Measurements from ENCODE around the gene CSHL1. TPM values are rescaled to one million over a fixed set of nuclear protein-coding genes. Genes with fewer than 3 reads are reported as not detected.

Gene CSHL1
- total RNA-seq, 4 donors from 2014 or later: not detected

DNA sequence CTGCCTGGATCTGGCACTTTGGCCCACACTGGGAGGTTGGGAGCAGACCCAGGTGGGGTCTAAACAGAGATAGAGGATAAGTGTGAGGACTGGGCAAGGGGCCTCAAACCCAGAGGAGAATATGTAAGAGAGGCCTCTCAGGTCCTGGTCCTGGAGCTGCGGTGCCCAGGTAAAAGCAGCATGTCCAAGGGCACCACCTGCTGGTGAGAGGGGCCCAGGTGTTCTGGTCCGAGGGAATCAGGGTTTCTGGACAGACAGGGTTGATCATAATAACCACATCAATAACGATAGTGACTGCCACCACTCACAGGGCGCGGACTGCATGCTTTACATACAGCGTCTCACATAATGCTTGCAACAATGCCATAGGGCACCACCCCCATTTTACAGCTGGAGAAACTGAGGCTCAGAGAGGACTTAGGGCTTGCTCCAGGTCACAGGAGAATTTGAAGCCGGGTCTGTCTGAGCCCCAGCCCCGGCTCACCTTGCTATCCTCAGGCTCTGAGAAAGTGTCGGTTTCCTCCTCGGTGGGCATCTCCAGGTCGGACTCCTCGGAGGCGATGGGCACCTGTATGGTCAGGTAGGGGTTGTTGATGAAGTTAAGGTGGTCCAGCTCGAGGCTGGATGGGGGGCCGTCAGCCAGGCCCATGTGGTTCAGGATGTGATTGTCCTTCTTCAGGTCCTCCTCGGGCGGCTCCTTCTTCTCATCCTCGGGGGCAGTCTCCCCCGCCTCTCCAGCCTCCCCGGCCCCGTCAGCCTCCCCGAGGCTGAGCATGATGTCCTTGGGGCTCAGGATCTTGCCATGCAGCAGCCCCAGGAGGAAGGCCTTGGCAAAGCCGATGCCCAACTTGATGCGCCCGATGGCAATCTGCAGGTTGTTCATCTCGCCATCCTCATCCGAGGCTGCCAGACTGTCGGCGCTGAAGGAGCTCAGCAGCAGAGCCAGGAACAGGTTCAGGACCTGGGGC lies 40.2 kb upstream of the CSHL1 start:
- TF ChIP-seq, protein P1, sequence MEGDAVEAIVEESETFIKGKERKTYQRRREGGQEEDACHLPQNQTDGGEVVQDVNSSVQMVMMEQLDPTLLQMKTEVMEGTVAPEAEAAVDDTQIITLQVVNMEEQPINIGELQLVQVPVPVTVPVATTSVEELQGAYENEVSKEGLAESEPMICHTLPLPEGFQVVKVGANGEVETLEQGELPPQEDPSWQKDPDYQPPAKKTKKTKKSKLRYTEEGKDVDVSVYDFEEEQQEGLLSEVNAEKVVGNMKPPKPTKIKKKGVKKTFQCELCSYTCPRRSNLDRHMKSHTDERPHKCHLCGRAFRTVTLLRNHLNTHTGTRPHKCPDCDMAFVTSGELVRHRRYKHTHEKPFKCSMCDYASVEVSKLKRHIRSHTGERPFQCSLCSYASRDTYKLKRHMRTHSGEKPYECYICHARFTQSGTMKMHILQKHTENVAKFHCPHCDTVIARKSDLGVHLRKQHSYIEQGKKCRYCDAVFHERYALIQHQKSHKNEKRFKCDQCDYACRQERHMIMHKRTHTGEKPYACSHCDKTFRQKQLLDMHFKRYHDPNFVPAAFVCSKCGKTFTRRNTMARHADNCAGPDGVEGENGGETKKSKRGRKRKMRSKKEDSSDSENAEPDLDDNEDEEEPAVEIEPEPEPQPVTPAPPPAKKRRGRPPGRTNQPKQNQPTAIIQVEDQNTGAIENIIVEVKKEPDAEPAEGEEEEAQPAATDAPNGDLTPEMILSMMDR (IDR thresholded peaks at IDR 0.05; ENCODE audit: low read depth): no peak

DNA sequence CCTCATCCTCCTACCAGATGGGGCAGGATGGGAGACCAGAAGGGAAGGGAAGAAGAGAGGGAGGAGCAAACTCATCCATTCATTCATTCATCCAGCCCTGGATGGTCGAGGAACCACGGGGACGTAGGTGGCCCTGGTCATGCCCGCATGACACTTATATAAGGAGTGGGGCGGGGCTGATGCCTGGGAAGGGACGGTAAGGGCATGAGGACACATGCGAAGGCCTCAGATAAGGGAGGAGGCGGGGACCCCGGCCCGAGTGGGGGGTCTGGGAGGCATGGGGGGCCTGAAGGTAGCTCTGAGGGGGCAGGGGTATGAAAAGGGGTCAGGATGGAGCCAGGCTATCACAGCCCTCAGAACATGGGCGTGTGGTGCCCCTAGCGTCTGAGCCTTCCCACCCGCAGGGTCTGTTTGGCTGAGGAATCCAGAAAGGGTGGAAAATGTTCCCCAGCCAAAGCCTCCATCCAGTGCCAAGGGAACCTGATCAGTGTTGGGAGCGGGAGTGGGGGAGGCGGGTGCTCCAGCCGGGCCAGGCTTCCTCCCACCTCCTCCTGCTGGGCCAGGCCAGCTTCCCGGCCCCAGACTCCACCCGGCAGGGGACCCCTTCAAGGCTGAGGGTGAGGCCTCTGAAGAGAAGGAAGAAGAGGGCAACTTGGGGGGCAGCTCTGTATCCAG lies 38.7 kb upstream of the CSHL1 start:
- TF ChIP-seq, protein P1 (IDR thresholded peaks at IDR 0.05; ENCODE audit: low read depth): no peak

DNA sequence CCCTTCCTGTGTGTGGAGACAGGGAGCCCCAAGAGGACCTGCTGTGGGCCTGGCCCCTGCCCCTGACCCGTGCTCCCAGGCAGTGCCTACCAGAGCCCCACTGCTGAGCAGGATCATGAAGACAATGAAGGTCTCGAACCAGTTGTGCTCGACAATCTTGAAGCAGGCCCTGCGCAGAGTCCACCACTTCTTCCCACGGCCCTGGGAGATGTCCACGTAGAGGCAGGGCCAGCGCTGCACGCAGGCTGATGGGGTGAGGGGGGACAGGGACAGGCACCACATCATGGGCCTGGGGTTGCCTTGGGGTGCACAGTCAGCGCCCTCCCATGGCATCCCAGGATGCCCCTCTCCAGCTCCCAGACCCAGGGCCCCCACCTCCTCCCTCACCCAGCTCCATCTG lies 37.5 kb upstream of the CSHL1 start:
- TF ChIP-seq, protein P1 (IDR thresholded peaks at IDR 0.05; ENCODE audit: low read depth): no peak

DNA sequence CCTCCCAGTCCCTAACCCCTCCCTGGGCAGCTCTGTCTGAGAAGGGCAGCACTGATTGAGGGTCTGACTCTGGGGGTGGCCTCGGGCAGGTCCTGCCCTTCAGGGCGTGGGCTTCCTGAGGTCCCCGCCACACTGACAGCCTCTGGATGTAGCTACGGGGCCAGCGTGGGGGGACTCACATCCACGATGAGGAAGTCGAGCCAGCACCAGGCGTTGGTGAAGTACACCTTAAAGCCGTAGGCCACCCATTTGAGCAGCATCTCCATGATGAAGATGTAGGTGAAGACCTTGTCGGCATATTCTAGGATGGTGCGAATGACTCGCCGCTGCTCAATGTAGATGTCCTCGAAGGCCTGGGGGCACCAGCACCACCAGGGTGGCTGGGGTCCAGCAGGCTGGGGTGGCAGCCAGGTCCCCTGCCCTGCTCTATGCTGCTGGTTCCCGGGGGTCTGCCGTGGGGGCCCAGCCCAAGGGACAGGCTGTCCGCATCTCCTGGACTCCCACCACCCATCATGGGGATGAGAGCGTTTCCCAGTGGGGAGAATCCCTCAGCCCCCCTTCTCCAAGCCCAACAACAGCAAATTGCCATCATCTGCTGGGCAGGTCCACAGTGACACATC lies 36.8 kb upstream of the CSHL1 start:
- TF ChIP-seq, protein P1 (IDR thresholded peaks at IDR 0.05; ENCODE audit: low read depth): no peak

DNA sequence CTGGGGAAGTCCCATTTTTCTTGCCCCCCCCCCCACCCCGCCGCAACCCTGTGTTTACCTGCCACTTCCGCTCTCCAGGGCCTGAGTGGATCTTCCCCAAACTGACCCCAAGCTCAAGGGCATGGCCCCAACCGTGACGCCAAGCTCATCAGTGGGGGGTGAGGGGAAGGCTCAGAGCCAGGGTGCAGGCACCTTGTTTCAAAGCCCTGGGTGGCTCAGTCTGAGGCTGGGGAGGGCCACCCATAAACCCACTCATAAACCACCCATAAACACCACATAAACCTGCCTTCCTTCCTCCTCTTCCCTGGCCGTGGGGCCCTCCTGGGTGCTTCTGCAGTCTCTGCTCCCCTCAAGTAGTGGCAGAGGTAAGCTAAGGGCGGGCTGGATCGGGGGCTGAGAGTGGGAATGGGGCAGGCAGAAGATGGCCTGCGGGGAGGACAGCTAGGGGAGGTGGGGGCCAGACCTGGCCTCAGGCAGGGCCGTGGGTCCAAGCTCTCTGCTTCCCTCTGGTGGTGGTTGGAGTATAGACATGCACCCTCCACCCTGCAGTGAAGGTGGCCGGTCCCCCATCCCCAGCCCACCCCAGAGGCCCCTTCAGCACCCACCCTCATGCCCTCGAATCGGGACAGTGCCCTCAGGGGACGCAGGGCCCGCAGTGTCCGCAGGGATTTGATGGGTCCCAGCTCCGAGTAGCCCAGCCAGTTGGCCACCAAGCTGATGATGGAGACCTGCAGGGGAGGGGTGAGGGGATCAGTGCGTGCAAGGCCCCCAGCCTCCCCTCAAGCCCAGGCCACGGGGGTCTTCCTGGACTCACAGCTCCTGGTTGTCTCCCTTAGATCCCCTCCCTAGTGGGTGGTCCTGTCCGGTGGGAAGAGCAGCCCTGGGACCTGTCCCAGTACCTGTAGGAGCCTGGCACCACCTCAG lies 35.6 kb upstream of the CSHL1 start:
- TF ChIP-seq, protein P1 (IDR thresholded peaks at IDR 0.05; ENCODE audit: low read depth): no peak

DNA sequence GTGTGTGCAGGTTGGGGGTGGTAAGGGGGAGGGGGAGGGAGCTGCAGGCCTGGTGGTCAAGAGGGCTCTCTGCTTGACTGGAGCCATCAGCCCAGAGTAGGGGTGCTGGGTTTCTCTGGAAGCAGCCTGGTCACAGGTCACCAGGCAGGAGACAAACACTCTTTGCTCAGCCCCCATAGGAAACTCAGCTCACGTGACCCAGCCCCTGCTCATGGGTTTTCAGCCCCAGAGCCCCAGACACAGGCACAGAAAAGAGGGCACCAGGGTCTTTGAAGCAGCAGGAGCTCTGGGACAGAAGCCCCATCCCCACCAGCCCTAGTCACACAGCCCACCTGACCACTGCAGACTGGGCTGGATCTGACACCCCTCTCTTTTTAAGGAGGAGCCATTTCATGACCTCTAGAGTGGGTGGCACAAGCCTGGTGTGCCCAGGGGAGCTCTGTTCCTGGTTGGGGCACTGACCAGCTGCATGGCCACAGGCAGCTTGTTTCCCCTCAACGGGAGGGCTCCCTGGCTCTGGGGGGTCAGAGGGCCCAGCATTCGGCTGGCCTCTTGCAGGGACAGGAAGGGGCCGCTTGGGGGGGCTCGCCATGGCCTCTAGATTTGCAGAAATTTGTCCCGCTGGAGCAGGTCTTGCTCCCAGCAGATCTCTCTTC lies 34.9 kb upstream of the CSHL1 start:
- TF ChIP-seq, protein P1 (IDR thresholded peaks at IDR 0.05; ENCODE audit: low read depth): no peak

Measured in subcutaneous adipose tissue (tissue), 4 donors.